Tibial nerve (tissue), 4 donors: Measurements from ENCODE around the gene RAB3C. TPM values are rescaled to one million over a fixed set of nuclear protein-coding genes. Genes with fewer than 3 reads are reported as not detected.

ENCODE experiments used
- DNase-seq, 2 donors: peaks; one replicate each; pipeline ENCODE4 v3.0.0-alpha.2; 2019; ENCODE audit warnings: low spot score in 2 of 2
- H3K27ac ChIP-seq, 4 donors: fragments of 200-600 bp; sonication (generic) in 3 of 4; one replicate each; pipeline ENCODE4 v1.5.1; 2017 to 2019; ENCODE audit warnings: mild to moderate bottlenecking in 1 of 4
- H3K27me3 ChIP-seq, 2 donors: fragments of 200-600 bp; sonication (generic) in 1 of 2; one replicate each; pipeline versions ENCODE4 v1.5.1 to v1.6.0; 2017 to 2019
- H3K36me3 ChIP-seq, 3 donors: fragments of 200-600 bp; sonication (generic); one replicate each; pipeline ENCODE4 v1.5.1; 2018 to 2019
- H3K4me1 ChIP-seq, 4 donors: fragments of 200-600 bp; sonication (generic) in 3 of 4; one replicate each; pipeline ENCODE4 v1.5.1; 2017 to 2019
- H3K4me3 ChIP-seq, 4 donors: fragments of 200-600 bp; sonication (generic) in 3 of 4; one replicate each; pipeline ENCODE4 v1.5.1; 2017 to 2019; ENCODE audit warnings: mild to moderate bottlenecking in 1 of 4, moderate library complexity in 1 of 4
- H3K9me3 ChIP-seq, 4 donors: fragments of 200-600 bp; sonication (generic) in 3 of 4; one replicate each; pipeline ENCODE4 v1.5.1; 2017 to 2019
- EP300 ChIP-seq, 2 donors: sonication (generic); formaldehyde crosslinking; IDR thresholded peaks; one replicate each; pipeline ENCODE4 v1.6.1; 2017; ENCODE audit warnings: antibody characterized with exemption in 2 of 2, mild to moderate bottlenecking in 1 of 2
- POLR2A ChIP-seq, 2 donors: fragments of 450-650 bp; IDR thresholded peaks; one replicate each; pipeline ENCODE4 v1.6.1; 2017; ENCODE audit warnings: antibody characterized with exemption in 2 of 2, mild to moderate bottlenecking in 2 of 2, moderate library complexity in 2 of 2
- WGBS, 2 donors: methylation state at CpG; one replicate each; pipeline ENCODE4 v1.1.5; 2018; 5-methylcytosine and 5-hydroxymethylcytosine counted together
- total RNA-seq, 4 donors: library from RNA; depleted of rRNA; stranded (reverse); fragments of >200 nt; gene quantifications; one replicate each; pipeline ENCODE4 v1.1.0, GENCODE V29; 2016
- TF ChIP-seq, protein P1 (sequence below), 5 experiments: fragments of 200-600 bp in 3 of 5; fragments of 450-650 bp in 2 of 5; sonication (generic) in 3 of 5; IDR thresholded peaks; one replicate each; pipeline ENCODE4 v1.5.1; 2016 to 2019; ENCODE audit warnings: antibody characterized with exemption in 5 of 5, mild to moderate bottlenecking in 3 of 5, moderate library complexity in 2 of 5

RAB3C gene
- total RNA-seq, 4 donors from 2014 or later = under 0.01 to 1.2 (median 1.0) TPM

GRCh38 chr5:58711965-58712364 lies 129.1 kb downstream of the RAB3C start:
- Histone ChIP-seq H3K27ac (no peak overlapping the region), H3K4me3 (no peak overlapping the region), H3K27me3 (no peaks in the 10 kb centered on the region), H3K9me3 (peaks cover 0 to 13% (median 0%) of the 10 kb centered on the region in 4 donors), H3K4me1 (no peaks in the 10 kb centered on the region), H3K36me3 (no peaks in the 10 kb centered on the region)
- TF ChIP-seq, protein P1, sequence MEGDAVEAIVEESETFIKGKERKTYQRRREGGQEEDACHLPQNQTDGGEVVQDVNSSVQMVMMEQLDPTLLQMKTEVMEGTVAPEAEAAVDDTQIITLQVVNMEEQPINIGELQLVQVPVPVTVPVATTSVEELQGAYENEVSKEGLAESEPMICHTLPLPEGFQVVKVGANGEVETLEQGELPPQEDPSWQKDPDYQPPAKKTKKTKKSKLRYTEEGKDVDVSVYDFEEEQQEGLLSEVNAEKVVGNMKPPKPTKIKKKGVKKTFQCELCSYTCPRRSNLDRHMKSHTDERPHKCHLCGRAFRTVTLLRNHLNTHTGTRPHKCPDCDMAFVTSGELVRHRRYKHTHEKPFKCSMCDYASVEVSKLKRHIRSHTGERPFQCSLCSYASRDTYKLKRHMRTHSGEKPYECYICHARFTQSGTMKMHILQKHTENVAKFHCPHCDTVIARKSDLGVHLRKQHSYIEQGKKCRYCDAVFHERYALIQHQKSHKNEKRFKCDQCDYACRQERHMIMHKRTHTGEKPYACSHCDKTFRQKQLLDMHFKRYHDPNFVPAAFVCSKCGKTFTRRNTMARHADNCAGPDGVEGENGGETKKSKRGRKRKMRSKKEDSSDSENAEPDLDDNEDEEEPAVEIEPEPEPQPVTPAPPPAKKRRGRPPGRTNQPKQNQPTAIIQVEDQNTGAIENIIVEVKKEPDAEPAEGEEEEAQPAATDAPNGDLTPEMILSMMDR (IDR thresholded peaks at IDR 0.05) = no peak
- no peak for TF ChIP-seq EP300 (IDR thresholded peaks at IDR 0.05)
- no peak for TF ChIP-seq POLR2A (IDR thresholded peaks at IDR 0.05)
- 89 to 91% methylated on average over 5 of the region's 5 CpGs for WGBS, 2 donors
- DNase-seq = no peak

GRCh38 chr5:58714046-58714445 lies 131.2 kb downstream of the RAB3C start:
- no peak overlapping the region for H3K4me3 ChIP-seq
- TF ChIP-seq POLR2A (IDR thresholded peaks at IDR 0.05) = no peak
- no peak for TF ChIP-seq EP300 (IDR thresholded peaks at IDR 0.05)
- TF ChIP-seq, protein P1 (IDR thresholded peaks at IDR 0.05) = no peak
- DNase-seq = no peak
- no peak overlapping the region for H3K27ac ChIP-seq
- H3K4me1 ChIP-seq = no peaks in the 10 kb centered on the region
- WGBS, 2 donors = 39 to 49% methylated on average over 1 of the region's 1 CpG
- H3K27me3 ChIP-seq = no peaks in the 10 kb centered on the region
- peaks cover 0 to 13% (median 0%) of the 10 kb centered on the region in 4 donors for H3K9me3 ChIP-seq
- H3K36me3 ChIP-seq = no peaks in the 10 kb centered on the region

- Histone ChIP-seq H3K27ac (no peak overlapping the region), H3K36me3 (no peaks in the 10 kb centered on the region), H3K9me3 (peaks cover 0 to 13% (median 0%) of the 10 kb centered on the region in 4 donors), H3K4me3 (no peak overlapping the region), H3K27me3 (no peaks in the 10 kb centered on the region), H3K4me1 (no peaks in the 10 kb centered on the region)
- WGBS, 2 donors = 91 to 93% methylated on average over 2 of the region's 2 CpGs
- DNase-seq = no peak
- TF ChIP-seq, protein P1 (IDR thresholded peaks at IDR 0.05) = no peak
- TF ChIP-seq POLR2A (IDR thresholded peaks at IDR 0.05) (no peak), EP300 (IDR thresholded peaks at IDR 0.05) (no peak)
Observed at GRCh38 chr5:58715997-58716656, 133.3 kb downstream of the RAB3C start.

- H3K27ac ChIP-seq = no peak overlapping the region
- no peaks in the 10 kb centered on the region for H3K27me3 ChIP-seq
- 80 to 84% methylated on average over 5 of the region's 5 CpGs for WGBS, 2 donors
- TF ChIP-seq, protein P1 (IDR thresholded peaks at IDR 0.05) = no peak
- TF ChIP-seq POLR2A (IDR thresholded peaks at IDR 0.05) = no peak
- no peak for TF ChIP-seq EP300 (IDR thresholded peaks at IDR 0.05)
- no peak for DNase-seq
- no peaks in the 10 kb centered on the region for H3K36me3 ChIP-seq
- no peak overlapping the region for H3K4me3 ChIP-seq
- no peaks in the 10 kb centered on the region for H3K4me1 ChIP-seq
- H3K9me3 ChIP-seq = peaks cover 0 to 13% (median 0%) of the 10 kb centered on the region in 4 donors
Observed at GRCh38 chr5:58716713-58717112, 133.8 kb downstream of the RAB3C start.

DNA sequence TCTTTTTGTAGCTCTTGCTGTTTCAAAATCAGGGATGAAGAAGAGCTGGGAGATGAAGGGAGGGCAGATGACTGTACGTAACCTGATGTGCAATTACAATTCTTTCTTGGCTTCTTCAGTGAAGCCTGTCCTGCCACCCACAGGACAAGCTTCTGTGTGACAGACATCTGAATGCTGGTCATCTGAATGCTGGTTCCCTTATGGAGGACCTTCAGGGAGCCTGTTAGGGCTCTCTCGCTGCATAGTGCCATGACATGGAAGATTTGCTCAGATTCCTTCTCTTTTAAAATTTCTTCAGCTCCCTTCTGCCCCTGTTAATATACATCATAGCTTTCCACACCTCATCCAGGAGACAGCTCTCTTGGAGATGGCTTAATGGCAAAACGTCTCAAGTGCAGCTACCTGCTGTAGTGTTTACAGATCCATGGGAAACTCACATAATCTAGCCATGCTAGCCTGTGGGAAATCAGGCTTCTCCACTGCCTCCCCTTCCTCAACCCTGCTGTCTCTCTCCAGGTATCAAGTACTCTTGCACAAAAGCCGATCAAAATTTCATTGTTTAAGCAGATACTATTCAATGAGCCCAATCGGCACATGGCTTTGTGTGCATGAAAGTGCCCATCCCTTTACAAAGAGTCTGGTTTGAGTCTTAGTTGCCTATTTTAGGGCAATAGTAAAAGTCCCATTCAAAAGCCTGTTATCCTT lies 134.6 kb downstream of the RAB3C start:
- Histone ChIP-seq H3K27me3 (no peaks in the 10 kb centered on the region), H3K9me3 (peaks cover 0 to 13% (median 0%) of the 10 kb centered on the region in 4 donors), H3K4me1 (no peaks in the 10 kb centered on the region), H3K4me3 (no peak overlapping the region), H3K36me3 (no peaks in the 10 kb centered on the region), H3K27ac (no peak overlapping the region)
- WGBS, 2 donors = 64 to 70% methylated on average over 5 of the region's 5 CpGs
- TF ChIP-seq EP300 (IDR thresholded peaks at IDR 0.05) = no peak
- no peak for DNase-seq
